H9 (cell line): ENCODE results near the gene LPP. TPM values are rescaled to one million over a fixed set of nuclear protein-coding genes. Genes with fewer than 3 reads are reported as not detected.

Experiments
- DNase-seq: peaks from one replicate; pipeline ENCODE4 v3.0.0-alpha.2; 2017
- H2AFZ ChIP-seq: one replicate; pipeline ENCODE4 v1.6.1; 2013; ENCODE audit warnings: mild to moderate bottlenecking, low read length, control low read depth, moderate library complexity
- H2AK5ac ChIP-seq: 2 replicates; pipeline ENCODE4 v1.6.1; 2013; ENCODE audit warnings: low read length, control low read depth, mixed read lengths; ENCODE audit not compliant: insufficient read length
- H2BK120ac ChIP-seq: one replicate; pipeline ENCODE4 v1.6.1; 2013; ENCODE audit warnings: low read depth, mild to moderate bottlenecking, low read length, control low read depth, inconsistent platforms; ENCODE audit not compliant: poor library complexity, severe bottlenecking
- H2BK12ac ChIP-seq: 2 replicates; pipeline ENCODE4 v1.6.1; 2013; ENCODE audit warnings: low read length, control low read depth, mixed read lengths, low read depth; ENCODE audit not compliant: insufficient read length
- H2BK15ac ChIP-seq: 2 replicates; pipeline ENCODE4 v1.6.1; 2013; ENCODE audit warnings: low read depth, low read length, control low read depth
- H2BK20ac ChIP-seq: one replicate; pipeline ENCODE4 v1.6.1; 2013; ENCODE audit warnings: low read depth, mild to moderate bottlenecking, low read length, control low read depth, inconsistent platforms; ENCODE audit not compliant: poor library complexity, severe bottlenecking
- H2BK5ac ChIP-seq: 2 replicates; pipeline ENCODE4 v1.6.1; 2013; ENCODE audit warnings: low read length, control low read depth, mixed read lengths; ENCODE audit not compliant: insufficient read length
- H3K14ac ChIP-seq: 2 replicates; pipeline ENCODE4 v1.6.1; 2013; ENCODE audit warnings: low read length, control low read depth; ENCODE audit not compliant: insufficient read depth
- H3K18ac ChIP-seq: 2 replicates; pipeline ENCODE4 v1.6.1; 2013; ENCODE audit warnings: low read depth, mild to moderate bottlenecking, mixed read lengths, low read length, control low read depth; ENCODE audit not compliant: insufficient read length
- H3K23ac ChIP-seq: 2 replicates; pipeline ENCODE4 v1.6.1; 2013; ENCODE audit warnings: low read length, control low read depth, mixed read lengths, low read depth; ENCODE audit not compliant: insufficient read length
- H3K23me2 ChIP-seq: 2 replicates; pipeline ENCODE4 v1.6.1; 2013; ENCODE audit warnings: low read depth, mild to moderate bottlenecking, mixed read lengths, low read length, control low read depth; ENCODE audit not compliant: insufficient read length, poor library complexity, severe bottlenecking
- H3K27ac ChIP-seq: 2 replicates; pipeline ENCODE4 v1.5.1; 2013; ENCODE audit warnings: low read length, control low read depth, mixed read lengths, low read depth; ENCODE audit not compliant: insufficient read length
- H3K27me3 ChIP-seq: 2 replicates; pipeline ENCODE4 v1.6.1; 2013; ENCODE audit warnings: low read length, control low read depth, inconsistent platforms; ENCODE audit not compliant: insufficient read depth
- H3K4ac ChIP-seq: 2 replicates; pipeline ENCODE4 v1.6.1; 2013; ENCODE audit warnings: low read depth, mild to moderate bottlenecking, control low read depth, inconsistent platforms, low read length, moderate library complexity
- H3K4me1 ChIP-seq: 2 replicates; pipeline ENCODE4 v1.6.1; 2013; ENCODE audit warnings: low read length, control low read depth, inconsistent platforms; ENCODE audit not compliant: insufficient read depth
- H3K4me2 ChIP-seq: 2 replicates; pipeline ENCODE4 v1.6.1; 2013; ENCODE audit warnings: low read length, control low read depth, mixed read lengths; ENCODE audit not compliant: insufficient read length, insufficient read depth
- H3K56ac ChIP-seq: 2 replicates; pipeline ENCODE4 v1.6.1; 2013; ENCODE audit warnings: low read depth, mild to moderate bottlenecking, mixed read lengths, low read length, control low read depth; ENCODE audit not compliant: insufficient read length
- H3K79me1 ChIP-seq: 2 replicates; pipeline ENCODE4 v1.6.1; 2013; ENCODE audit warnings: low read depth, mild to moderate bottlenecking, moderate library complexity, low read length, control low read depth, inconsistent platforms; ENCODE audit not compliant: insufficient read depth, poor library complexity, severe bottlenecking
- H3K79me2 ChIP-seq: 2 replicates; pipeline ENCODE4 v1.6.1; 2013; ENCODE audit warnings: low read length, control low read depth, inconsistent platforms; ENCODE audit not compliant: insufficient read depth
- H3K9ac ChIP-seq: 2 replicates; pipeline ENCODE4 v1.6.1; 2013; ENCODE audit warnings: low read length, control low read depth, mixed read lengths; ENCODE audit not compliant: insufficient read length; ENCODE audit errors: extremely low read depth
- H3K9me3 ChIP-seq: one replicate; pipeline ENCODE4 v1.6.1; 2013; ENCODE audit warnings: low read depth, low read length, inconsistent platforms; ENCODE audit not compliant: control insufficient read depth
- H3T11ph ChIP-seq: one replicate; pipeline ENCODE4 v1.6.1; 2013; ENCODE audit warnings: mild to moderate bottlenecking, low read length, control low read depth, inconsistent platforms
- H4K20me1 ChIP-seq: one replicate; pipeline ENCODE4 v1.6.1; 2013; ENCODE audit not compliant: control insufficient read depth, insufficient read length, insufficient read depth
- H4K5ac ChIP-seq: 2 replicates; pipeline ENCODE4 v1.6.1; 2013; ENCODE audit warnings: low read depth, mild to moderate bottlenecking, mixed read lengths, low read length, control low read depth; ENCODE audit not compliant: insufficient read length
- H4K8ac ChIP-seq: replicated peaks from 2 replicates; pipeline ENCODE4 v1.6.1; 2013; ENCODE audit warnings: low read length, control low read depth, mixed read lengths, low read depth; ENCODE audit not compliant: insufficient read length
- H4K91ac ChIP-seq: 2 replicates; pipeline ENCODE4 v1.6.1; 2013; ENCODE audit warnings: low read depth, mild to moderate bottlenecking, moderate library complexity, mixed read lengths, low read length, control low read depth; ENCODE audit not compliant: insufficient read length
- H3K27ac Mint-ChIP-seq, 3 experiments: 2 replicates in 2 of 3; 3 replicates in 1 of 3; pipeline ENCODE4 v1.8.0; 2020 to 2021; ENCODE audit warnings: mixed read lengths in 3 of 3, mild to moderate bottlenecking in 1 of 3, moderate library complexity in 1 of 3
- H3K27me3 Mint-ChIP-seq: 2 replicates; pipeline ENCODE4 v1.8.0; 2021; ENCODE audit warnings: low read depth, mild to moderate bottlenecking, moderate library complexity, mixed read lengths
- H3K36me3 Mint-ChIP-seq, 3 experiments: 2 replicates in 2 of 3; 3 replicates in 1 of 3; pipeline ENCODE4 v1.8.0; 2020 to 2021; ENCODE audit warnings: low read depth in 3 of 3, mixed read lengths in 3 of 3; ENCODE audit not compliant: insufficient read depth in 1 of 3
- H3K4me1 Mint-ChIP-seq, 2 experiments: 2 replicates each; pipeline ENCODE4 v1.8.0; 2020; ENCODE audit warnings: mixed read lengths in 2 of 2
- H3K4me3 Mint-ChIP-seq, 2 experiments: 2 replicates in 1 of 2; 3 replicates in 1 of 2; pipeline ENCODE4 v1.8.0; 2020 to 2021; ENCODE audit warnings: mild to moderate bottlenecking in 2 of 2, mixed read lengths in 2 of 2, moderate library complexity in 1 of 2
- H3K9me3 Mint-ChIP-seq, 2 experiments: 2 replicates in 1 of 2; 3 replicates in 1 of 2; pipeline ENCODE4 v1.8.0; 2020; ENCODE audit warnings: mild to moderate bottlenecking in 2 of 2, mixed read lengths in 2 of 2, moderate library complexity in 1 of 2
- WGBS: extraction: QIAGEN DNeasy Blood & Tissue Kit; methylation state at CpG from one replicate; pipeline ENCODE4 v1.1.7; 2013; ENCODE audit warnings: missing lambda C conversion rate, low lambda C conversion rate, mixed read lengths; ENCODE audit not compliant: insufficient read length; ENCODE audit errors: extremely low coverage; 5-methylcytosine and 5-hydroxymethylcytosine counted together
- total RNA-seq: library from RNA; stranded (reverse); gene quantifications from 2 replicates; pipeline ENCODE4 v1.2.1, GENCODE V29; 2021
- TF ChIP-seq, protein P1 (sequence below): fragments of 200-600 bp; sonication (generic); conservative IDR thresholded peaks from 3 replicates; pipeline ENCODE4 v1.8.0; 2021; ENCODE audit warnings: antibody characterized with exemption, mild to moderate bottlenecking

LPP gene
- total RNA-seq, 1 experiment from 2014 or later, result 64.6 TPM

DNA sequence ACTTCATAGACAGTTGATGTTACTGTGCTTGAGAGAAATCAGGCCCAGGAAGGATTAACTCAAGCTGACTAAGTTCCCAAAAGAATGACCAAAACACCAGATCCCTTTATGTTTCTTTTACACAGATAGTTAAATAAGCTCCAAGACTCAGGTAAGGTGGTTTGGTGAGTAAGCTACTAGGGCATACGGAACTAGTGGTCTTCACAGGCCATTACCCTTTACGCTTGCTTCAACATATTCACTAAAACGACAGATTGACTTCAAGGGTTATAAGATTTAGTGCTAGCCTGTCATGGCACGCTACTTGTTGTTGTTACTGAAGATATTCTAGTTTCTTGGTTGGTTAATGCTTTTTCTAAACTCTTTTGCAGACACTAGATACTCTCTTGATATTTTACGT lies 369.3 kb downstream of the LPP start:
- Histone ChIP-seq H4K91ac (no peak overlapping the region), H3K4me1 (no peaks in the 10 kb centered on the region), H3K14ac (no peak overlapping the region), H3K27ac (no peak overlapping the region), H3K79me1 (peaks cover 3% of the 10 kb centered on the region), H4K5ac (no peak overlapping the region), H3K27me3 (no peaks in the 10 kb centered on the region), H2BK120ac (no peak overlapping the region), H3K4ac (no peak overlapping the region), H4K8ac (no peak overlapping the region), H2AK5ac (no peak overlapping the region), H3K23me2 (no peaks in the 10 kb centered on the region), H4K20me1 (no peaks in the 10 kb centered on the region), H3T11ph (no peak overlapping the region), H2AFZ (no peak overlapping the region), H3K9me3 (no peaks in the 10 kb centered on the region), H3K9ac (no peak overlapping the region), H2BK5ac (no peak overlapping the region), H3K4me2 (no peak overlapping the region), H3K23ac (no peak overlapping the region), H3K79me2 (no peaks in the 10 kb centered on the region), H3K56ac (no peak overlapping the region), H2BK15ac (no peak overlapping the region), H2BK20ac (no peak overlapping the region), H2BK12ac (no peak overlapping the region), H3K18ac (no peak overlapping the region)
- H3K36me3 Mint-ChIP-seq, result peaks cover 0 to 7% (median 2%) of the 10 kb centered on the region in 3 experiments; a peak in 3 of 7 replicates
- TF ChIP-seq, protein P1, sequence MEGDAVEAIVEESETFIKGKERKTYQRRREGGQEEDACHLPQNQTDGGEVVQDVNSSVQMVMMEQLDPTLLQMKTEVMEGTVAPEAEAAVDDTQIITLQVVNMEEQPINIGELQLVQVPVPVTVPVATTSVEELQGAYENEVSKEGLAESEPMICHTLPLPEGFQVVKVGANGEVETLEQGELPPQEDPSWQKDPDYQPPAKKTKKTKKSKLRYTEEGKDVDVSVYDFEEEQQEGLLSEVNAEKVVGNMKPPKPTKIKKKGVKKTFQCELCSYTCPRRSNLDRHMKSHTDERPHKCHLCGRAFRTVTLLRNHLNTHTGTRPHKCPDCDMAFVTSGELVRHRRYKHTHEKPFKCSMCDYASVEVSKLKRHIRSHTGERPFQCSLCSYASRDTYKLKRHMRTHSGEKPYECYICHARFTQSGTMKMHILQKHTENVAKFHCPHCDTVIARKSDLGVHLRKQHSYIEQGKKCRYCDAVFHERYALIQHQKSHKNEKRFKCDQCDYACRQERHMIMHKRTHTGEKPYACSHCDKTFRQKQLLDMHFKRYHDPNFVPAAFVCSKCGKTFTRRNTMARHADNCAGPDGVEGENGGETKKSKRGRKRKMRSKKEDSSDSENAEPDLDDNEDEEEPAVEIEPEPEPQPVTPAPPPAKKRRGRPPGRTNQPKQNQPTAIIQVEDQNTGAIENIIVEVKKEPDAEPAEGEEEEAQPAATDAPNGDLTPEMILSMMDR, result no peak
- no peaks in the 10 kb centered on the region for H3K9me3 Mint-ChIP-seq
- WGBS, result no CpG with 5 or more reads among the region's 5 CpGs
- H3K4me1 Mint-ChIP-seq, result peaks cover 0 to 4% of the 10 kb centered on the region in 2 experiments; a peak in 2 of 4 replicates
- H3K4me3 Mint-ChIP-seq, result no peak overlapping the region
- H3K27me3 Mint-ChIP-seq, result no peaks in the 10 kb centered on the region
- no peak overlapping the region for H3K27ac Mint-ChIP-seq
- no peak for DNase-seq
